T-cell (primary cell): ENCODE data around the gene ARL14EP. TPM values are rescaled to one million over a fixed set of nuclear protein-coding genes. Genes with fewer than 3 reads are reported as not detected.

Experiments used
- ATAC-seq, 4 experiments: fragments of 200-7000 bp in 3 of 4; fragments of 150-1000 bp in 1 of 4; cut with Tn5 transposase; replicated peaks in 1 of 4; 1 replicate in 3 of 4; 2 replicates in 1 of 4; pipeline ENCODE4 v1.10.0; 2021; ENCODE audit warnings: moderate library complexity in 3 of 4, mild to moderate bottlenecking in 2 of 4, moderate number of reproducible peaks in 1 of 4
- CTCF ChIA-PET, 2 donors: fragments of 300-600 bp; sonication (Branson Sonifier 250); formaldehyde crosslinking; loops; one replicate each; lab custom pipeline; 2022; ENCODE audit warnings: antibody characterized with exemption in 2 of 2; lab: Charles Lee
- POLR2A ChIA-PET, 2 donors: fragments of 300-600 bp; sonication (Branson Sonifier 250); formaldehyde crosslinking; loops; one replicate each; lab custom pipeline; 2022; ENCODE audit warnings: antibody characterized with exemption in 2 of 2; lab: Charles Lee
- DNase-seq, 35 experiments: peaks; one replicate each; pipeline versions ENCODE4 v3.0.0 to v3.0.0-alpha.2; 2013 to 2023
- H3K27ac ChIP-seq: one replicate; pipeline ENCODE4 v1.5.1; 2013; ENCODE audit warnings: low read length
- H3K27me3 ChIP-seq, 2 experiments: replicated peaks in 1 of 2; 1 replicate in 1 of 2; 2 replicates in 1 of 2; pipeline versions ENCODE4 v1.6.1 to v1.7.0; 2013; ENCODE audit warnings: low read length in 1 of 2, mixed read lengths in 1 of 2; ENCODE audit not compliant: control insufficient read depth in 2 of 2, insufficient read depth in 2 of 2; ENCODE audit errors: extremely low read depth in 1 of 2
- H3K36me3 ChIP-seq, 2 donors: 1 replicate in 1 of 2; 2 replicates in 1 of 2; pipeline versions ENCODE4 v1.6.1 to v1.7.0; 2013; ENCODE audit warnings: low read length in 1 of 2; ENCODE audit not compliant: control insufficient read depth in 2 of 2, insufficient read depth in 1 of 2; ENCODE audit errors: extremely low read depth in 1 of 2
- H3K4me1 ChIP-seq, 2 experiments: 1 replicate in 1 of 2; 2 replicates in 1 of 2; pipeline versions ENCODE4 v1.6.1 to v1.7.0; 2013; ENCODE audit warnings: low read length in 2 of 2, mixed read lengths in 1 of 2; ENCODE audit not compliant: insufficient read depth in 2 of 2, control insufficient read depth in 1 of 2; ENCODE audit errors: extremely low read depth in 1 of 2
- H3K4me3 ChIP-seq, 2 donors: 1 replicate in 1 of 2; 2 replicates in 1 of 2; pipeline versions ENCODE4 v1.5.1 to v1.7.0; 2013; ENCODE audit warnings: mild to moderate bottlenecking in 2 of 2, low read length in 1 of 2, moderate library complexity in 1 of 2; ENCODE audit not compliant: control insufficient read depth in 1 of 2; ENCODE audit errors: extremely low read depth in 1 of 2
- H3K9me3 ChIP-seq: 2 replicates; pipeline ENCODE4 v1.7.0; 2013
- H3K27ac Mint-ChIP-seq, 2 donors: one replicate each; pipeline ENCODE4 v1.8.0; 2020 to 2021; ENCODE audit warnings: mild to moderate bottlenecking in 2 of 2, mixed read lengths in 2 of 2
- H3K27me3 Mint-ChIP-seq, 2 donors: one replicate each; pipeline ENCODE4 v1.8.0; 2021 to 2022; ENCODE audit warnings: mixed read lengths in 2 of 2
- H3K36me3 Mint-ChIP-seq: one replicate; pipeline ENCODE4 v1.8.0; 2021; ENCODE audit warnings: mixed read lengths
- H3K4me1 Mint-ChIP-seq, 3 donors: one replicate each; pipeline ENCODE4 v1.8.0; 2020 to 2022; ENCODE audit warnings: mixed read lengths in 3 of 3, mild to moderate bottlenecking in 1 of 3
- H3K4me3 Mint-ChIP-seq, 3 donors: one replicate each; pipeline ENCODE4 v1.8.0; 2020 to 2022; ENCODE audit warnings: mild to moderate bottlenecking in 3 of 3, mixed read lengths in 3 of 3, moderate library complexity in 3 of 3
- H3K9me3 Mint-ChIP-seq, 3 donors: one replicate each; pipeline ENCODE4 v1.8.0; 2020 to 2022; ENCODE audit warnings: mixed read lengths in 3 of 3
- WGBS: methylation state at CpG from one replicate; pipeline ENCODE4 v1.1.5; 2013; ENCODE audit warnings: missing lambda C conversion rate; ENCODE audit not compliant: insufficient coverage; 5-methylcytosine and 5-hydroxymethylcytosine counted together
- total RNA-seq, 35 experiments: library from RNA in 6 of 35; stranded (reverse) in 6 of 35; fragments of 120-200 nt in 1 of 35; gene quantifications; one replicate each; pipeline versions ENCODE4 v1.2.1 to v1.2.4 and lab custom pipeline; 2013 to 2026

ARL14EP gene
- total RNA-seq, 5 donors from 2014 or later (not counting 1 experiment from before 2014, with no cell fraction given), result 29.8 to 43.8 (median 39.2) TPM

GRCh38 chr11:30349885-30350284 lies 27.0 kb downstream of the ARL14EP start:
- peaks cover 0 to 4% of the 10 kb centered on the region in 2 experiments for H3K4me1 ChIP-seq
- peaks cover 9 to 13% (median 12%) of the 10 kb centered on the region in 3 donors for H3K4me1 Mint-ChIP-seq
- 100% methylated on average over 2 of the region's 3 CpGs for WGBS
- peaks cover 5% of the 10 kb centered on the region for H3K36me3 Mint-ChIP-seq
- no peak overlapping the region for H3K27ac Mint-ChIP-seq
- no peaks in the 10 kb centered on the region for H3K9me3 Mint-ChIP-seq
- CTCF ChIA-PET, result no interaction called here
- H3K27ac ChIP-seq, result no peak overlapping the region
- no peaks in the 10 kb centered on the region for H3K9me3 ChIP-seq
- H3K27me3 ChIP-seq, result peaks cover 0 to 7% of the 10 kb centered on the region in 2 experiments
- POLR2A ChIA-PET, result no interaction called here
- ATAC-seq, result no peak
- H3K36me3 ChIP-seq, result no peaks in the 10 kb centered on the region
- DNase-seq, result no peak
- peaks cover 6 to 10% of the 10 kb centered on the region in 2 donors for H3K27me3 Mint-ChIP-seq
- no peak overlapping the region for H3K4me3 ChIP-seq
- H3K4me3 Mint-ChIP-seq, result no peak overlapping the region

GRCh38 chr11:30350384-30350783 lies 27.5 kb downstream of the ARL14EP start:
- Mint-ChIP-seq H3K27me3 (peaks cover 6 to 12% of the 10 kb centered on the region in 2 donors), H3K4me1 (peaks cover 9 to 13% (median 12%) of the 10 kb centered on the region in 3 donors), H3K27ac (no peak overlapping the region), H3K9me3 (no peaks in the 10 kb centered on the region), H3K36me3 (peaks cover 3% of the 10 kb centered on the region), H3K4me3 (no peak overlapping the region)
- H3K9me3 ChIP-seq, result no peaks in the 10 kb centered on the region
- WGBS, result no CpG with 5 or more reads among the region's 3 CpGs
- ChIA-PET CTCF (no interaction called here), POLR2A (no interaction called here)
- H3K4me3 ChIP-seq, result no peak overlapping the region
- H3K27me3 ChIP-seq, result peaks cover 0 to 7% of the 10 kb centered on the region in 2 experiments
- H3K27ac ChIP-seq, result no peak overlapping the region
- H3K4me1 ChIP-seq, result peaks cover 0 to 4% of the 10 kb centered on the region in 2 experiments
- ATAC-seq (no peak), DNase-seq (no peak)
- no peaks in the 10 kb centered on the region for H3K36me3 ChIP-seq

GRCh38 chr11:30351061-30351460 lies 28.2 kb downstream of the ARL14EP start:
- peaks cover 0 to 4% of the 10 kb centered on the region in 2 experiments for H3K4me1 ChIP-seq
- 94% methylated on average over 4 of the region's 5 CpGs for WGBS
- peaks cover 0 to 7% of the 10 kb centered on the region in 2 experiments for H3K27me3 ChIP-seq
- Mint-ChIP-seq H3K27me3 (peaks cover 6 to 12% of the 10 kb centered on the region in 2 donors), H3K4me3 (no peak overlapping the region), H3K9me3 (no peaks in the 10 kb centered on the region), H3K36me3 (no peaks in the 10 kb centered on the region), H3K4me1 (peaks cover 6 to 11% (median 9%) of the 10 kb centered on the region in 3 donors), H3K27ac (no peak overlapping the region)
- ChIA-PET POLR2A (no interaction called here), CTCF (no interaction called here)
- H3K4me3 ChIP-seq, result no peak overlapping the region
- DNase-seq (no peak), ATAC-seq (no peak)
- no peaks in the 10 kb centered on the region for H3K9me3 ChIP-seq
- H3K36me3 ChIP-seq, result no peaks in the 10 kb centered on the region
- H3K27ac ChIP-seq, result no peak overlapping the region

DNA sequence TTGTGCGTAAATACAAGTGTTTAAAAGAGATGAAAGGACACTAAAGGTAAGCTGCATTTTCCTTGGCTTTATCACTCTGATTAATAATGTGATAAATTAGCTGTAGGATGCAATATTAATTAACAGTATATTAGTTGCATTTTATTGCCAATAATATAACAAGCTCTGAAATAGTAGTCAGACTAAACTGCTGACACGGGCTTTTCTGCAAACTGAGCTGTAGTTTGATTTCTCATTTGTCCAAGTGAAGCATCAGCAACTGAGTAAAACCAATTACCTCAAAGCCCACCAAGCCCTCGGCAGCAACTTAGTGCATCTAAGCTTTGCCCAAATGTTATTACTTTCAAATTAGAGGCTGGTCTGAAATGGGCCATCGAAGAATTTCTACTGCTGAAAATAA lies 33.5 kb downstream of the ARL14EP start:
- Histone ChIP-seq H3K27me3 (peaks cover 0 to 7% of the 10 kb centered on the region in 2 experiments), H3K36me3 (no peaks in the 10 kb centered on the region), H3K4me1 (no peaks in the 10 kb centered on the region), H3K27ac (no peak overlapping the region), H3K4me3 (no peak overlapping the region), H3K9me3 (no peaks in the 10 kb centered on the region)
- Mint-ChIP-seq H3K4me1 (no peaks in the 10 kb centered on the region), H3K9me3 (no peaks in the 10 kb centered on the region), H3K27ac (no peak overlapping the region), H3K4me3 (no peak overlapping the region), H3K36me3 (no peaks in the 10 kb centered on the region), H3K27me3 (peaks cover 9 to 19% of the 10 kb centered on the region in 2 donors)
- ATAC-seq (no peak), DNase-seq (no peak)
- WGBS, result 73% methylated on average over 2 of the region's 4 CpGs
- CTCF ChIA-PET, result interaction anchor here (0.6 to 0.8 kb wide), 2 partner anchors 10 to 192 kb away, joined by 3 to 4 read pairs; no protein-coding TSS in a partner anchor
- POLR2A ChIA-PET, result no interaction called here

DNA sequence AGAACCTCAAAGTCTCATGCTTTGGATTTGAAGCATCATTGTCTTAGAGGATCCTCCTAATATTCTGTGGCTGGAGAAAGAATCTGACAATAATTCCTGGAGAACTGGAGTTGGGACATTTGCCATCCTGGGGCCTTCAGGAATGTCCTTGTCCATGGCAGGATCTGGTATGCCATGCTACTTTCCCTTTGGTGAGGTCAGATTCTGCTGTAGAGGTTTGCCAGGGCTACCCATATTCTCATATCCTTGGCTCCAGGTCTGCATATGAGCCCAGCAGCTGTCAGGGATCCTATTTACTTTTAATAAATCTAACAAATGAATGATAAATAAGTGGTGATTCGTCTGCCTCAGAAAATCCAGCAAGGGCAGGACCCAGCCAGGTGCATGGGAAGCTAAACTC lies 35.0 kb downstream of the ARL14EP start:
- CTCF ChIA-PET, result interaction anchor here in 1 of 2 donors (0.7 kb wide), 1 partner anchor 636 kb away, joined by 3 read pairs; no protein-coding TSS in a partner anchor
- DNase-seq (no peak), ATAC-seq (no peak)
- Histone ChIP-seq H3K9me3 (no peaks in the 10 kb centered on the region), H3K4me3 (no peak overlapping the region), H3K4me1 (no peaks in the 10 kb centered on the region), H3K27me3 (peaks cover 0 to under 1% of the 10 kb centered on the region in 2 experiments), H3K27ac (no peak overlapping the region), H3K36me3 (no peaks in the 10 kb centered on the region)
- Mint-ChIP-seq H3K36me3 (no peaks in the 10 kb centered on the region), H3K9me3 (no peaks in the 10 kb centered on the region), H3K4me3 (no peak overlapping the region), H3K27ac (no peak overlapping the region), H3K4me1 (no peaks in the 10 kb centered on the region), H3K27me3 (peaks cover 4 to 10% of the 10 kb centered on the region in 2 donors)
- no CpG with 5 or more reads among the region's 1 CpG for WGBS
- POLR2A ChIA-PET, result no interaction called here

DNA sequence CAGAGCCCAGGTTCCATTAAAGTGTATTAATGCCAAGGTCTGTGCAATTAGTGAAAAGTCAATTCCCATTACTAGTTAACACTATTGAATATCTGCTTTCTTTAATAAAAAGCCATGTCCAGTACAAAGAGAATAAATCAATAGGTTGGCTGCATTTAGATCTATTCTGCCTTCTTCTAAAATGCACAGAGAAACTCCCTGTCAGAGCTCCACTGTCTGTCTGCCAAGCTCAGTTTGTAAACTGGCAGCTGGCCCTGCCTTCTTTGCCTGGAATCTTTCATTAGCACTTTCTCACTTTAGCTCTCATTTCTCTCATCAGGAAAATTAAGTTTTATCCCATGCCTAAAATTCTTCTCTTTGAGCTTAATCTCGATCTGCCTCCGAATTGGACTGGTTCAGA lies 35.6 kb downstream of the ARL14EP start:
- WGBS, result 86% methylated on average over 2 of the region's 2 CpGs
- Mint-ChIP-seq H3K4me1 (no peaks in the 10 kb centered on the region), H3K27me3 (peaks cover 3 to 8% of the 10 kb centered on the region in 2 donors), H3K9me3 (no peaks in the 10 kb centered on the region), H3K4me3 (no peak overlapping the region), H3K27ac (no peak overlapping the region), H3K36me3 (no peaks in the 10 kb centered on the region)
- Histone ChIP-seq H3K9me3 (no peaks in the 10 kb centered on the region), H3K4me3 (no peak overlapping the region), H3K27ac (no peak overlapping the region), H3K36me3 (no peaks in the 10 kb centered on the region), H3K27me3 (no peaks in the 10 kb centered on the region), H3K4me1 (no peaks in the 10 kb centered on the region)
- POLR2A ChIA-PET, result no interaction called here
- CTCF ChIA-PET, result no interaction called here
- ATAC-seq (no peak), DNase-seq (no peak)

- Mint-ChIP-seq H3K4me1 (no peaks in the 10 kb centered on the region), H3K4me3 (no peak overlapping the region), H3K36me3 (no peaks in the 10 kb centered on the region), H3K27ac (no peak overlapping the region), H3K9me3 (no peaks in the 10 kb centered on the region), H3K27me3 (peaks cover 3 to 8% of the 10 kb centered on the region in 2 donors)
- Histone ChIP-seq H3K4me1 (no peaks in the 10 kb centered on the region), H3K27me3 (no peaks in the 10 kb centered on the region), H3K36me3 (no peaks in the 10 kb centered on the region), H3K27ac (no peak overlapping the region), H3K9me3 (no peaks in the 10 kb centered on the region), H3K4me3 (no peak overlapping the region)
- DNase-seq (no peak), ATAC-seq (no peak)
- ChIA-PET POLR2A (no interaction called here), CTCF (no interaction called here)
These were observed 37.8 kb downstream of the ARL14EP start for GRCh38 chr11:30360741-30361140.
